NCI-H510A treated with DMSO at 0.1 percent for 48 hours (cell line): Measurements from ENCODE around the gene BCL11A.
"Not testable (repeated sequence)": the region's sequence is repeated elsewhere in the genome, so short reads cannot be mapped to it uniquely, and the experiment has no call there.

ENCODE experiments used
- DNase-seq: peaks from one replicate; lab custom pipeline; 2025; lab: John Stamatoyannopoulos, UW

BCL11A gene

GRCh38 chr2:60432035-60432601 lies 121.3 kb downstream of the BCL11A start:
- no peak for DNase-seq

- no peak for DNase-seq
Measured at GRCh38 chr2:60429681-60430080, 123.8 kb downstream of the BCL11A start.

GRCh38 chr2:60426880-60427279 lies 126.6 kb downstream of the BCL11A start:
- DNase-seq, result no peak

- DNase-seq, result no peak
Measured at GRCh38 chr2:60426341-60426740, 127.1 kb downstream of the BCL11A start.

- no peak for DNase-seq
Measured at GRCh38 chr2:60424233-60424632, 129.2 kb downstream of the BCL11A start.

- DNase-seq, result no peak
Measured at GRCh38 chr2:60423505-60423904, 129.9 kb downstream of the BCL11A start.

- DNase-seq, result no peak
Measured at GRCh38 chr2:60422826-60423483, 130.5 kb downstream of the BCL11A start.

GRCh38 chr2:60417210-60417609 lies 136.2 kb downstream of the BCL11A start:
- DNase-seq, result not testable (repeated sequence)

- DNase-seq, result no peak
Measured at GRCh38 chr2:60416221-60417008, 137.0 kb downstream of the BCL11A start.

GRCh38 chr2:60415814-60416213 lies 137.6 kb downstream of the BCL11A start:
- no peak for DNase-seq

- no peak for DNase-seq
Measured at GRCh38 chr2:60414495-60415138, 138.8 kb downstream of the BCL11A start.

- no peak for DNase-seq
Measured at GRCh38 chr2:60413814-60414168, 139.7 kb downstream of the BCL11A start.

- DNase-seq, result no peak
Measured at GRCh38 chr2:60413069-60413813, 140.2 kb downstream of the BCL11A start.

GRCh38 chr2:60412620-60413019 lies 140.8 kb downstream of the BCL11A start:
- no peak for DNase-seq

GRCh38 chr2:60412027-60412426 lies 141.4 kb downstream of the BCL11A start:
- DNase-seq, result no peak

GRCh38 chr2:60411295-60411694 lies 142.2 kb downstream of the BCL11A start:
- no peak for DNase-seq

GRCh38 chr2:60410456-60411146 lies 142.9 kb downstream of the BCL11A start:
- DNase-seq, result no peak

GRCh38 chr2:60409531-60409871 lies 144.0 kb downstream of the BCL11A start:
- no peak for DNase-seq

GRCh38 chr2:60408811-60409530 lies 144.5 kb downstream of the BCL11A start:
- no peak for DNase-seq

- no peak for DNase-seq
Measured at GRCh38 chr2:60408207-60408606, 145.2 kb downstream of the BCL11A start.

- DNase-seq, result no peak
Measured at GRCh38 chr2:60407398-60407797, 146.1 kb downstream of the BCL11A start.
